Prostate gland (tissue), 2 donors: Measurements from ENCODE around the gene FAM83B. TPM values are rescaled to one million over a fixed set of nuclear protein-coding genes. Genes with fewer than 3 reads are reported as not detected.

Experiments used
- DNase-seq: peaks from one replicate; pipeline ENCODE4 v3.0.0-alpha.2; 2019; ENCODE audit warnings: low spot score
- H3K27ac ChIP-seq, 2 donors: fragments of 200-600 bp; sonication (generic); 2 replicates each; pipeline ENCODE4 v1.5.1; 2017 to 2019
- H3K27me3 ChIP-seq: fragments of 200-600 bp; sonication (generic); replicated peaks from 2 replicates; pipeline ENCODE4 v1.5.1; 2019; ENCODE audit not compliant: insufficient read depth
- H3K36me3 ChIP-seq, 2 donors: fragments of 200-600 bp; sonication (generic); 1 replicate in 1 of 2; 2 replicates in 1 of 2; pipeline versions ENCODE4 v1.5.1 to v1.8.1; 2017 to 2019
- H3K4me1 ChIP-seq: fragments of 200-600 bp; sonication (generic); replicated peaks from 2 replicates; pipeline ENCODE4 v1.5.1; 2019
- H3K4me3 ChIP-seq, 2 donors: fragments of 200-600 bp; sonication (generic); 2 replicates each; pipeline ENCODE4 v1.5.1; 2017 to 2019
- H3K9me3 ChIP-seq: fragments of 200-600 bp; sonication (generic); 2 replicates; pipeline ENCODE4 v1.5.1; 2017
- POLR2A ChIP-seq: fragments of 450-650 bp; IDR thresholded peaks from one replicate; pipeline ENCODE4 v1.6.1; 2016; ENCODE audit warnings: antibody characterized with exemption, mild to moderate bottlenecking
- POLR2AphosphoS5 ChIP-seq: sonication (generic); formaldehyde crosslinking; IDR thresholded peaks from one replicate; pipeline ENCODE4 v1.6.1; 2017; ENCODE audit warnings: antibody characterized with exemption
- WGBS: methylation state at CpG from one replicate; pipeline ENCODE4 v1.1.5; 2018; 5-methylcytosine and 5-hydroxymethylcytosine counted together
- intact Hi-C: fragments of 100-400 bp; cut with DNase I; formaldehyde crosslinking; loops from one replicate; pipeline ENCODE4 v1.14.2; 2022
- total RNA-seq, 2 donors: library from RNA; depleted of rRNA; stranded (reverse); fragments of >200 nt; gene quantifications; one replicate each; pipeline ENCODE4 v1.1.0, GENCODE V29; 2016
- TF ChIP-seq, protein P1 (sequence below), 4 experiments: fragments of 200-600 bp in 2 of 4; fragments of 450-650 bp in 2 of 4; sonication (generic) in 2 of 4; IDR thresholded peaks; 1 replicate in 3 of 4; 2 replicates in 1 of 4; pipeline ENCODE4 v1.5.1; 2016 to 2019; ENCODE audit warnings: antibody characterized with exemption in 4 of 4, mild to moderate bottlenecking in 2 of 4, moderate library complexity in 2 of 4

Gene FAM83B
- total RNA-seq, 2 donors from 2014 or later, result 4.0 to 14.3 TPM

DNA sequence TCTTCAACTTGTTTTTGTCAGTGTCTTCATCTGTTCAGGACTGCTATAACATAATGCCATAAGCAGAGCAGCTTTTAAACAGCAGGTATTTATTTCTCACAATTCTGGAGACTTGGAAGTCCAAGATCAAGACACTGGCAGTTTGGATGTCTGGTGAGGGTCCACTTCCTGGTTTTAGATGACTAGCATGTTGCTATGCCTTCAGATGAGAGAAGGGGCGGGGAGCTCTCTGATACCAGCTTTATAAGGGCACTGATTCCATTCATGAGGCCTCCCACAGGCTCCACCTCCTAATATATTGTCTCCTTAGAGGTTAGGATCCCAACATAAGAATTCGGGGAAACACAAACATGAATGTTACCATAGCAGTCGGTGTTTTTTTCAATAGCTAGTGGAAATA is 52.9 kb downstream of the FAM83B start:
- H3K4me3 ChIP-seq, result no peak overlapping the region
- no peak overlapping the region for H3K27ac ChIP-seq
- DNase-seq, result no peak
- intact Hi-C loops, result no loop called here
- no peak for TF ChIP-seq POLR2AphosphoS5
- TF ChIP-seq, protein P1, sequence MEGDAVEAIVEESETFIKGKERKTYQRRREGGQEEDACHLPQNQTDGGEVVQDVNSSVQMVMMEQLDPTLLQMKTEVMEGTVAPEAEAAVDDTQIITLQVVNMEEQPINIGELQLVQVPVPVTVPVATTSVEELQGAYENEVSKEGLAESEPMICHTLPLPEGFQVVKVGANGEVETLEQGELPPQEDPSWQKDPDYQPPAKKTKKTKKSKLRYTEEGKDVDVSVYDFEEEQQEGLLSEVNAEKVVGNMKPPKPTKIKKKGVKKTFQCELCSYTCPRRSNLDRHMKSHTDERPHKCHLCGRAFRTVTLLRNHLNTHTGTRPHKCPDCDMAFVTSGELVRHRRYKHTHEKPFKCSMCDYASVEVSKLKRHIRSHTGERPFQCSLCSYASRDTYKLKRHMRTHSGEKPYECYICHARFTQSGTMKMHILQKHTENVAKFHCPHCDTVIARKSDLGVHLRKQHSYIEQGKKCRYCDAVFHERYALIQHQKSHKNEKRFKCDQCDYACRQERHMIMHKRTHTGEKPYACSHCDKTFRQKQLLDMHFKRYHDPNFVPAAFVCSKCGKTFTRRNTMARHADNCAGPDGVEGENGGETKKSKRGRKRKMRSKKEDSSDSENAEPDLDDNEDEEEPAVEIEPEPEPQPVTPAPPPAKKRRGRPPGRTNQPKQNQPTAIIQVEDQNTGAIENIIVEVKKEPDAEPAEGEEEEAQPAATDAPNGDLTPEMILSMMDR (IDR thresholded peaks at IDR 0.05), result no peak
- no peak for TF ChIP-seq POLR2A
- no peaks in the 10 kb centered on the region for H3K4me1 ChIP-seq
- no peaks in the 10 kb centered on the region for H3K9me3 ChIP-seq
- 91% methylated on average over 3 of the region's 3 CpGs for WGBS
- H3K27me3 ChIP-seq, result no peaks in the 10 kb centered on the region
- H3K36me3 ChIP-seq, result no peaks in the 10 kb centered on the region

DNA sequence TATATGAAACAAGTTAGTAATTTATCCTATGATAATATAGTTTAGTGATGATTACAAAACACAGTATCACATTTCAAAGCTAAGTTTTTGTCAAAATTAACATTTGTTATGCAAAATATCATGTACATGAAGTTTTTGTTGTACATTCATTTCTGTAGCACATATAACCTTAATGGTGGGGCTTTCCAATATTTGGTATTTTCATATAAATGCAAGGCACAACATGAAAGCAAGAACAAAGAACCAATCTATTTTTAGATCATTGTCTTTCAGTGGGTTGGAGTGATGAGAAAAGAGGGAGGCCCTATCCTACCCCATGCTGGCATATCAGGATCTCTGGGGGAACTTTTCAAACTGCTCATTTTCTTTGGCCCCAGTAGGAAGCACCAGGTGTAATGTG is 53.4 kb downstream of the FAM83B start:
- Histone ChIP-seq H3K27ac (no peak overlapping the region), H3K4me1 (no peaks in the 10 kb centered on the region), H3K36me3 (no peaks in the 10 kb centered on the region), H3K4me3 (no peak overlapping the region), H3K27me3 (no peaks in the 10 kb centered on the region), H3K9me3 (no peaks in the 10 kb centered on the region)
- TF ChIP-seq, protein P1 (IDR thresholded peaks at IDR 0.05), result no peak
- TF ChIP-seq POLR2AphosphoS5 (no peak), POLR2A (no peak)
- intact Hi-C loops, result no loop called here
- no peak for DNase-seq

DNA sequence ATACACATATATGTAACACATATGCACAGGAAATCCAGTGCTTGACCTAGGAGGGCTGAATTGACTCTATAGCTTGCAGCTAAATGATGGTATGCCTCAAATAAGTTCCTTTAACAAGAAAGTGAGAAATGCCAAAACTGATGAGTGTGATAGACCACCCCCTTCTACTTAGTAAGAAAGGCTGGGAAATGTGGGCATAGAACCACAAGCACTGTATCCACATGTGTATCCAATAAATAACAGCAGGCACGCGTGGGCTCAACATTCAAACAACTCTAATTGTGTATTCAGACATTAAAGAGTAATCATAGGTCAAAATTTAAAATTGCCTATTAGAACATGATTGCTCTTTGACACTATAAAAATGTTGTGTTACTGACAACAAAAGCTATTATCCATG is 54.1 kb downstream of the FAM83B start:
- TF ChIP-seq POLR2A (no peak), POLR2AphosphoS5 (no peak)
- TF ChIP-seq, protein P1 (IDR thresholded peaks at IDR 0.05), result no peak
- WGBS, result 92% methylated on average over 2 of the region's 2 CpGs
- intact Hi-C loops, result no loop called here
- H3K4me1 ChIP-seq, result no peaks in the 10 kb centered on the region
- no peak overlapping the region for H3K27ac ChIP-seq
- no peak overlapping the region for H3K4me3 ChIP-seq
- H3K36me3 ChIP-seq, result no peaks in the 10 kb centered on the region
- H3K9me3 ChIP-seq, result no peaks in the 10 kb centered on the region
- no peak for DNase-seq
- H3K27me3 ChIP-seq, result no peaks in the 10 kb centered on the region

DNA sequence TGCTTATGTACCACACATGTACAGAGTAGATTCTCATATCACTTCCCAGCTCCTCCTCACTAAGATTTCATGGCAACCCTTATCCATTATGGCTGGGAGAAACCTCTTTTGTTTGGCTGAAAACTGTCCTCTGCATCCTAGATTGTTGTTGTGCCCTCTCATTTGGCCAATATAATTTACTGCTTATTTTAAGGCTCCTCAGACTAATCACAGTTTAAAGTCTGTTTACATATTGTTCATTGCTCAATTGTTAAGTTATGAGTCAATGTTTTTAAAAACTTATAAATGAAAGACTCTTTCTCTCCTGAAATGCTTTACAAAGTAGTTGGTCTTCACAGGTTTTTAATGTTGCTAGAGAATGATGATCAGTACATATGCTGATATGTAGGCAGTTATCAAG is 57.3 kb downstream of the FAM83B start:
- intact Hi-C loops, result no loop called here
- no peaks in the 10 kb centered on the region for H3K9me3 ChIP-seq
- H3K4me1 ChIP-seq, result no peaks in the 10 kb centered on the region
- no peak overlapping the region for H3K27ac ChIP-seq
- H3K36me3 ChIP-seq, result no peaks in the 10 kb centered on the region
- no peak for TF ChIP-seq POLR2A
- TF ChIP-seq, protein P1 (IDR thresholded peaks at IDR 0.05), result no peak
- TF ChIP-seq POLR2AphosphoS5, result no peak
- H3K27me3 ChIP-seq, result no peaks in the 10 kb centered on the region
- no peak overlapping the region for H3K4me3 ChIP-seq
- DNase-seq, result no peak

DNA sequence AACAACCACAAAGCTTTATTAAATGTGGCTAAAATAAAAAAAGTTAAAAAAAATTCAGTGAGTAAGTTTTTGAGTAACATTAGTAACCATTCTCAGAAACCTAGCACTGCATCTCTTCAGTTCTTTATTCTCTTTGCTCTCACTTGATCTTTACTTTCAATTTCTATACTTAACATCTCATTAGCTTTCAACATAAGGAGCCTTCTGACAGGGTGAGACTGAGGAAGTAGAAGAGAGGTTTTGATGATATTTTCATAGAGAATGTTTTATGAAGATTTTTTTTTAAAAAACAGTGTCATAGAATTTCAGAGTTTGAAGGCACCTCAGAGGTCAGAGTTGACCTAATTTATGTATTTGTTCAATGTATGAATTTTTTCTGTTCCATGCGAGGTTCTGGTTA is 60.8 kb downstream of the FAM83B start:
- H3K27me3 ChIP-seq, result no peaks in the 10 kb centered on the region
- H3K4me3 ChIP-seq, result no peak overlapping the region
- no peaks in the 10 kb centered on the region for H3K36me3 ChIP-seq
- H3K27ac ChIP-seq, result no peak overlapping the region
- H3K9me3 ChIP-seq, result no peaks in the 10 kb centered on the region
- DNase-seq, result no peak
- WGBS, result 85% methylated on average over 1 of the region's 1 CpG
- TF ChIP-seq, protein P1 (IDR thresholded peaks at IDR 0.05), result no peak
- no peak for TF ChIP-seq POLR2AphosphoS5
- TF ChIP-seq POLR2A, result no peak
- intact Hi-C loops, result no loop called here
- no peaks in the 10 kb centered on the region for H3K4me1 ChIP-seq
